Activated CD4-positive, alpha-beta memory T cell treated with anti-CD3 and anti-CD28 coated beads for 36 hours (primary cell): ENCODE data around the gene PARP9. TPM values are rescaled to one million over a fixed set of nuclear protein-coding genes. Genes with fewer than 3 reads are reported as not detected.
"Not testable (repeated sequence)": the region's sequence is repeated elsewhere in the genome, so short reads cannot be mapped to it uniquely, and the experiment has no call there.

Experiments
- CTCF ChIA-PET: fragments of 350-600 bp; sonication (Branson Sonifier 250); formaldehyde crosslinking; loops from one replicate; lab custom pipeline; 2021; ENCODE audit warnings: antibody characterized with exemption, inconsistent platforms; lab: Charles Lee
- POLR2A ChIA-PET: fragments of 350-600 bp; sonication (Branson Sonifier 250); formaldehyde crosslinking; loops from one replicate; lab custom pipeline; 2021; ENCODE audit warnings: antibody characterized with exemption; lab: Charles Lee
- DNase-seq: peaks from one replicate; pipeline ENCODE4 v3.0.0-alpha.2; 2020
- H3K27ac Mint-ChIP-seq: one replicate; pipeline ENCODE4 v1.8.0; 2021; ENCODE audit warnings: mixed read lengths
- H3K27me3 Mint-ChIP-seq: one replicate; pipeline ENCODE4 v1.8.0; 2021; ENCODE audit warnings: mixed read lengths
- H3K36me3 Mint-ChIP-seq: one replicate; pipeline ENCODE4 v1.8.0; 2021; ENCODE audit warnings: mixed read lengths
- H3K4me1 Mint-ChIP-seq: one replicate; pipeline ENCODE4 v1.8.0; 2021; ENCODE audit warnings: low read depth, mixed read lengths
- H3K4me3 Mint-ChIP-seq: one replicate; pipeline ENCODE4 v1.8.0; 2021; ENCODE audit warnings: mild to moderate bottlenecking, mixed read lengths
- H3K9me3 Mint-ChIP-seq: one replicate; pipeline ENCODE4 v1.8.0; 2021; ENCODE audit warnings: mixed read lengths
- intact Hi-C: fragments of 100-400 bp; cut with micrococcal nuclease; formaldehyde crosslinking; loops from one replicate; pipeline ENCODE4 v1.15.1; 2023
- total RNA-seq, 2 experiments: library from RNA; stranded (reverse); gene quantifications; one replicate each; pipeline ENCODE4 v1.2.3, GENCODE V29; 2021

PARP9 gene
- total RNA-seq, 2 experiments from 2014 or later, result 38.1 to 38.4 TPM

- POLR2A ChIA-PET, result no interaction called here
- Mint-ChIP-seq H3K36me3 (no peaks in the 10 kb centered on the region), H3K27ac (no peak overlapping the region), H3K4me3 (no peak overlapping the region), H3K4me1 (peaks cover 6% of the 10 kb centered on the region), H3K9me3 (no peaks in the 10 kb centered on the region), H3K27me3 (no peaks in the 10 kb centered on the region)
- intact Hi-C loops, result no loop called here
- DNase-seq, result no peak
- CTCF ChIA-PET, result interaction anchor here (1.1 kb wide), 1 partner anchor 14 kb away, joined by 4 read pairs; no protein-coding TSS in a partner anchor
These were observed 44.4 kb downstream of the PARP9 start for GRCh38 chr3:122519693-122520092.

GRCh38 chr3:122516846-122517360, 47.2 kb downstream of the PARP9 start:
- H3K27ac Mint-ChIP-seq, result no peak overlapping the region
- H3K4me1 Mint-ChIP-seq, result peaks cover 16% of the 10 kb centered on the region
- ChIA-PET CTCF (no interaction called here), POLR2A (no interaction called here)
- H3K27me3 Mint-ChIP-seq, result no peaks in the 10 kb centered on the region
- DNase-seq, result no peak
- H3K36me3 Mint-ChIP-seq, result no peaks in the 10 kb centered on the region
- no peak overlapping the region for H3K4me3 Mint-ChIP-seq
- intact Hi-C loops, result no loop called here
- H3K9me3 Mint-ChIP-seq, result no peaks in the 10 kb centered on the region

GRCh38 chr3:122515870-122516269, 48.2 kb downstream of the PARP9 start:
- CTCF ChIA-PET, result interaction anchor here (0.9 kb wide), 1 partner anchor 163 kb away, joined by 3 read pairs; no protein-coding TSS in a partner anchor
- no peak for DNase-seq
- H3K27ac Mint-ChIP-seq, result no peak overlapping the region
- peaks cover 27% of the 10 kb centered on the region for H3K4me1 Mint-ChIP-seq
- peaks cover under 1% of the 10 kb centered on the region for H3K36me3 Mint-ChIP-seq
- intact Hi-C loops, result loop anchor here (1.0 to 2.0 kb wide), 2 partner anchors 16 to 49 kb away; partner anchors contain the start of genes DTX3L and PARP9
- POLR2A ChIA-PET, result interaction anchor here (1.0 kb wide), 1 partner anchor 30 kb away, joined by 3 read pairs; no protein-coding TSS in a partner anchor
- H3K9me3 Mint-ChIP-seq, result no peaks in the 10 kb centered on the region
- H3K27me3 Mint-ChIP-seq, result no peaks in the 10 kb centered on the region
- no peak overlapping the region for H3K4me3 Mint-ChIP-seq

- H3K27ac Mint-ChIP-seq, result peak overlapping the region; percentile 85
These were observed 49.1 kb downstream of the PARP9 start for GRCh38 chr3:122515020-122515468.

GRCh38 chr3:122514123-122515019, 49.7 kb downstream of the PARP9 start, which contains the start of gene KPNA1:
Gene KPNA1, minus strand, starts transcription at chr3:122514939. Its CDS starts 18,374 bp downstream, at chr3:122496565.
- H3K36me3 Mint-ChIP-seq, result peaks cover 10% of the 10 kb centered on the region
- peak within 1 kb of the TSS; percentile 85 for H3K27ac Mint-ChIP-seq
- peaks cover 8% of the 10 kb centered on the region for H3K9me3 Mint-ChIP-seq
- no peaks in the 10 kb centered on the region for H3K27me3 Mint-ChIP-seq
- peak within 1 kb of the TSS; percentile 77 for H3K4me3 Mint-ChIP-seq
- CTCF ChIA-PET, result interaction anchor here (0.6 to 2.0 kb wide), 6 partner anchors 19 to 815 kb away, joined by 3 to 14 read pairs (median 4); no protein-coding TSS in a partner anchor
- intact Hi-C loops, result loop anchor here (1.0 to 5.0 kb wide), 6 partner anchors 17 to 677 kb away; partner anchors contain the start of genes DTX3L, EAF2, FAM162A and IQCB1
- DNase-seq, result peak; percentile 91
- POLR2A ChIA-PET, result interaction anchor here (0.6 to 2.1 kb wide), 17 partner anchors 8 to 173 kb away, joined by 3 to 11 read pairs (median 4); partner anchors contain the start of genes DTX3L, FAM162A, MIX23 and PARP9
- H3K4me1 Mint-ChIP-seq, result peaks cover 39% of the 10 kb centered on the region

More at GRCh38 chr3:122515020-122515468, 49.1 kb downstream of the PARP9 start:
- DNase-seq, result no peak
- H3K4me3 Mint-ChIP-seq, result peak overlapping the region; percentile 77
- peaks cover 32% of the 10 kb centered on the region for H3K4me1 Mint-ChIP-seq
- H3K27me3 Mint-ChIP-seq, result no peaks in the 10 kb centered on the region
- peaks cover 3% of the 10 kb centered on the region for H3K36me3 Mint-ChIP-seq
- intact Hi-C loops, result loop anchor here (1.0 to 2.0 kb wide), 2 partner anchors 17 to 50 kb away; partner anchors contain the start of genes DTX3L and PARP9
- CTCF ChIA-PET, result interaction anchor here (0.9 to 2.0 kb wide), 2 partner anchors 19 to 165 kb away, joined by 3 to 14 read pairs; no protein-coding TSS in a partner anchor
- peaks cover 3% of the 10 kb centered on the region for H3K9me3 Mint-ChIP-seq
- POLR2A ChIA-PET, result interaction anchor here (0.6 to 2.1 kb wide), 17 partner anchors 9 to 172 kb away, joined by 3 to 11 read pairs (median 3); partner anchors contain the start of genes DTX3L, FAM162A, MIX23 and PARP9

GRCh38 chr3:122513386-122514122, 50.5 kb downstream of the PARP9 start:
- DNase-seq, result no peak
- Mint-ChIP-seq H3K27ac (peak overlapping the region; percentile 63), H3K27me3 (no peaks in the 10 kb centered on the region), H3K36me3 (peaks cover 11% of the 10 kb centered on the region), H3K9me3 (peaks cover 8% of the 10 kb centered on the region), H3K4me3 (peak overlapping the region; percentile 77), H3K4me1 (peaks cover 43% of the 10 kb centered on the region)
- POLR2A ChIA-PET, result interaction anchor here (1.3 to 2.1 kb wide), 3 partner anchors 30 to 129 kb away, joined by 5 to 9 read pairs (median 5); partner anchors contain the start of genes FAM162A and WDR5B
- intact Hi-C loops, result loop anchor here (1.0 to 5.0 kb wide), 5 partner anchors 16 to 676 kb away; partner anchors contain the start of genes DTX3L, EAF2, FAM162A and IQCB1
- CTCF ChIA-PET, result interaction anchor here (0.6 to 2.0 kb wide), 5 partner anchors 44 to 814 kb away, joined by 3 to 14 read pairs (median 4); no protein-coding TSS in a partner anchor

- ChIA-PET POLR2A (no interaction called here), CTCF (no interaction called here)
- Mint-ChIP-seq H3K4me1 (peaks cover 54% of the 10 kb centered on the region), H3K27ac (no peak overlapping the region), H3K27me3 (no peaks in the 10 kb centered on the region), H3K4me3 (no peak overlapping the region), H3K36me3 (peaks cover 11% of the 10 kb centered on the region), H3K9me3 (peaks cover 8% of the 10 kb centered on the region)
- intact Hi-C loops, result loop anchor here (5.0 kb wide), 1 partner anchor 675 kb away; the partner anchor contains the start of genes EAF2 and IQCB1
- no peak for DNase-seq
These were observed 51.8 kb downstream of the PARP9 start for GRCh38 chr3:122512284-122512683.

GRCh38 chr3:122510878-122511535, 53.1 kb downstream of the PARP9 start:
- Mint-ChIP-seq H3K27me3 (no peaks in the 10 kb centered on the region), H3K36me3 (peaks cover 13% of the 10 kb centered on the region), H3K27ac (no peak overlapping the region), H3K4me3 (no peak overlapping the region), H3K9me3 (peaks cover 8% of the 10 kb centered on the region), H3K4me1 (peaks cover 61% of the 10 kb centered on the region)
- POLR2A ChIA-PET, result no interaction called here
- DNase-seq, result no peak
- CTCF ChIA-PET, result interaction anchor here (1.2 to 1.4 kb wide), 2 partner anchors 103 to 118 kb away, joined by 3 to 5 read pairs; no protein-coding TSS in a partner anchor
- intact Hi-C loops, result loop anchor here (5.0 kb wide), 1 partner anchor 674 kb away; the partner anchor contains the start of genes EAF2 and IQCB1

- CTCF ChIA-PET, H3K27me3 Mint-ChIP-seq, H3K4me3 Mint-ChIP-seq, H3K9me3 Mint-ChIP-seq, DNase-seq, H3K27ac Mint-ChIP-seq, intact Hi-C loops, POLR2A ChIA-PET: not testable (repeated sequence)
- Mint-ChIP-seq H3K36me3 (peaks cover 20% of the 10 kb centered on the region), H3K4me1 (peaks cover 67% of the 10 kb centered on the region)
These were observed 55.2 kb downstream of the PARP9 start for GRCh38 chr3:122508944-122509343.

- ChIA-PET CTCF (interaction anchor here (0.7 kb wide), 1 partner anchor 171 kb away, joined by 3 read pairs; no protein-coding TSS in a partner anchor), POLR2A (no interaction called here)
- Mint-ChIP-seq H3K9me3 (peaks cover 8% of the 10 kb centered on the region), H3K27me3 (no peaks in the 10 kb centered on the region), H3K27ac (no peak overlapping the region), H3K4me1 (peaks cover 66% of the 10 kb centered on the region), H3K4me3 (no peak overlapping the region), H3K36me3 (peaks cover 22% of the 10 kb centered on the region)
- intact Hi-C loops, result no loop called here
- no peak for DNase-seq
These were observed 55.8 kb downstream of the PARP9 start for GRCh38 chr3:122508135-122508914.
